A549 (cell line): ENCODE data around the gene CDC37L1. TPM values are rescaled to one million over a fixed set of nuclear protein-coding genes. Genes with fewer than 3 reads are reported as not detected.

ENCODE experiments used
- ATAC-seq, 2 experiments: fragments of 200-7000 bp in 1 of 2; fragments of >200 bp in 1 of 2; cut with Nextera tagmentation in 1 of 2; cut with Tn5 transposase in 1 of 2; 3 replicates each; pipeline versions ENCODE4 v1.8.0 to v1.9.1; 2018 to 2020; ENCODE audit warnings: mild to moderate bottlenecking in 1 of 2, moderate library complexity in 1 of 2
- CTCF ChIA-PET: fragments of 300-600 bp; sonication (Branson Sonifier 250); formaldehyde crosslinking; extraction: SDS; loops from one replicate; lab custom pipeline; 2021; ENCODE audit warnings: antibody characterized with exemption, inconsistent platforms; lab: Yijun Ruan, JAX
- POLR2A ChIA-PET: fragments of 350-600 bp; formaldehyde crosslinking; extraction: SDS; loops from one replicate; lab custom pipeline; 2021; ENCODE audit warnings: antibody characterized with exemption, inconsistent platforms; lab: Yijun Ruan, JAX
- DNase-seq, 2 experiments: peaks; one replicate each; pipeline versions ENCODE4 v3.0.0 to v3.0.0-alpha.2; 2011 to 2016; ENCODE audit warnings: low read depth in 1 of 2, low spot score in 1 of 2
- FAIRE-seq: peaks from 2 replicates; lab custom pipeline; 2011; peaks lifted over from hg19 to GRCh38; lab: Jason Lieb, UNC
- H3K27ac ChIP-seq, 2 experiments: fragments of >200 bp; sonication (Bioruptor Twin); formaldehyde crosslinking; 3 replicates each; pipeline ENCODE4 v1.5.1; 2016 to 2017
- H3K4me1 ChIP-seq: fragments of >200 bp; sonication (Bioruptor Twin); formaldehyde crosslinking; 3 replicates; pipeline ENCODE4 v1.6.1; 2016
- H3K4me2 ChIP-seq: fragments of >200 bp; sonication (Bioruptor Twin); formaldehyde crosslinking; 3 replicates; pipeline ENCODE4 v1.6.1; 2016
- H3K4me3 ChIP-seq: fragments of >200 bp; sonication (Bioruptor Twin); formaldehyde crosslinking; 3 replicates; pipeline ENCODE4 v1.5.1; 2016
- H3K9me3 ChIP-seq: fragments of >200 bp; sonication (Bioruptor Twin); formaldehyde crosslinking; 3 replicates; pipeline ENCODE4 v1.6.1; 2016
- CBX2 ChIP-seq: fragments of 200-600 bp; sonication (generic); IDR thresholded peaks from 2 replicates; pipeline ENCODE4 v1.6.1; 2016; ENCODE audit warnings: low read depth, mild to moderate bottlenecking, borderline replicate concordance
- CEBPB ChIP-seq, 2 experiments: fragments of >200 bp in 1 of 2; sonication (Bioruptor Twin) in 1 of 2; formaldehyde crosslinking in 1 of 2; IDR thresholded peaks; 2 replicates each; pipeline ENCODE4 v1.6.1; 2012 to 2016
- CHD4 ChIP-seq: fragments of 200-600 bp; sonication (generic); IDR thresholded peaks from 2 replicates; pipeline ENCODE4 v1.6.1; 2016; ENCODE audit warnings: antibody characterized with exemption, mild to moderate bottlenecking, borderline replicate concordance
- EHF ChIP-seq: fragments of 250-450 bp; sonication (Bioruptor Pico); IDR thresholded peaks from 2 replicates; pipeline ENCODE4 v1.5.0; 2020; ENCODE audit warnings: mild to moderate bottlenecking
- FOSB ChIP-seq: fragments of 250-450 bp; sonication (Bioruptor Pico); IDR thresholded peaks from 2 replicates; pipeline ENCODE4 v1.5.0; 2020; ENCODE audit warnings: mild to moderate bottlenecking, moderate library complexity
- FOSL2 ChIP-seq, 2 experiments: fragments of 450-650 bp in 1 of 2; fragments of >200 bp in 1 of 2; sonication (Bioruptor Twin) in 1 of 2; formaldehyde crosslinking; IDR thresholded peaks; 2 replicates each; pipeline versions ENCODE4 v1.5.0 to v1.6.1; 2016 to 2020; ENCODE audit warnings: mild to moderate bottlenecking in 1 of 2, moderate library complexity in 1 of 2
- GATA3 ChIP-seq: IDR thresholded peaks from 2 replicates; pipeline ENCODE4 v1.6.1; 2012; ENCODE audit warnings: borderline replicate concordance
- HDAC2 ChIP-seq: fragments of 200-600 bp; sonication (generic); IDR thresholded peaks from 2 replicates; pipeline ENCODE4 v1.6.1; 2016
- HEYL ChIP-seq: fragments of 250-450 bp; sonication (Bioruptor Pico); IDR thresholded peaks from 2 replicates; pipeline ENCODE4 v1.8.0; 2021; ENCODE audit warnings: mild to moderate bottlenecking, moderate library complexity
- HOXB5 ChIP-seq: fragments of 250-450 bp; sonication (Bioruptor Pico); IDR thresholded peaks from 2 replicates; pipeline ENCODE4 v1.5.0; 2020; ENCODE audit warnings: mild to moderate bottlenecking, moderate library complexity
- JUNB ChIP-seq: fragments of >200 bp; sonication (Bioruptor Twin); formaldehyde crosslinking; IDR thresholded peaks from 2 replicates; pipeline ENCODE4 v1.6.1; 2016
- MAZ ChIP-seq: fragments of 150-350 bp; IDR thresholded peaks from 2 replicates; pipeline ENCODE4 v1.6.1; 2014; ENCODE audit warnings: antibody characterized with exemption, low read depth, low read length, borderline replicate concordance
- MYC ChIP-seq: IDR thresholded peaks from 2 replicates; pipeline ENCODE4 v1.6.1; 2012; ENCODE audit warnings: mild to moderate bottlenecking, inconsistent platforms, low read length, improper control_type of control experiment, borderline replicate concordance
- NPAS2 ChIP-seq: fragments of 250-450 bp; sonication (Bioruptor Pico); IDR thresholded peaks from 2 replicates; pipeline ENCODE4 v1.8.0; 2022; ENCODE audit warnings: mild to moderate bottlenecking, moderate library complexity, borderline replicate concordance
- POLR2AphosphoS2 ChIP-seq: conservative IDR thresholded peaks from 2 replicates; pipeline ENCODE4 v1.6.1; 2012; ENCODE audit warnings: low read length, improper control_type of control experiment, inconsistent platforms
- RAD21 ChIP-seq, 2 experiments: fragments of >200 bp in 1 of 2; sonication (Bioruptor Twin) in 1 of 2; formaldehyde crosslinking in 1 of 2; IDR thresholded peaks in 1 of 2; conservative IDR thresholded peaks in 1 of 2; 2 replicates in 1 of 2; 3 replicates in 1 of 2; pipeline ENCODE4 v1.6.1; 2012 to 2018; ENCODE audit warnings: inconsistent platforms in 1 of 2
- RNF2 ChIP-seq: fragments of 200-600 bp; sonication (generic); IDR thresholded peaks from 2 replicates; pipeline ENCODE4 v1.6.1; 2016; ENCODE audit warnings: low read depth, mild to moderate bottlenecking, antibody characterized with exemption, moderate library complexity, borderline replicate concordance
- SREBF2 ChIP-seq: fragments of 450-650 bp; IDR thresholded peaks from 2 replicates; pipeline ENCODE4 v1.6.1; 2014; ENCODE audit warnings: mild to moderate bottlenecking, moderate library complexity
- TFCP2L1 ChIP-seq: fragments of 250-450 bp; sonication (Bioruptor Pico); IDR thresholded peaks from 2 replicates; pipeline ENCODE4 v1.5.0; 2021; ENCODE audit warnings: mild to moderate bottlenecking
- ZC3H11A ChIP-seq: fragments of 450-650 bp; IDR thresholded peaks from 2 replicates; pipeline ENCODE4 v1.6.1; 2014; ENCODE audit warnings: antibody characterized with exemption, mild to moderate bottlenecking
- ZFP36 ChIP-seq: fragments of 450-650 bp; IDR thresholded peaks from 2 replicates; pipeline ENCODE4 v1.6.1; 2014; ENCODE audit warnings: borderline replicate concordance; ENCODE audit not compliant: partially characterized antibody
- WGBS: methylation state at CpG from one replicate; pipeline ENCODE4 v1.1.6; 2017; ENCODE audit errors: missing lambda C conversion rate; 5-methylcytosine and 5-hydroxymethylcytosine counted together
- polyA plus RNA-seq, 4 experiments: library from polyadenylated mRNA; depleted of rRNA in 3 of 4; stranded (reverse); fragments of >200 nt; fragmentation: RNase III in 1 of 4; extraction: RNeasy Plus Mini Kit Qiagen cat#74134 plus additional on column Dnase treatment in 1 of 4; gene quantifications; 2 replicates in 3 of 4; 3 replicates in 1 of 4; pipeline ENCODE4 v1.2.3, GENCODE V29; 2011 to 2017
- TF ChIP-seq, protein P1 (sequence below): fragments of 250-450 bp; sonication (Bioruptor Pico); IDR thresholded peaks from 2 replicates; pipeline ENCODE4 v1.5.0; 2021; ENCODE audit warnings: mild to moderate bottlenecking, moderate library complexity, borderline replicate concordance
- TF ChIP-seq, protein P2 (sequence below): fragments of >200 bp; sonication (Bioruptor Twin); formaldehyde crosslinking; IDR thresholded peaks from 3 replicates; pipeline ENCODE4 v1.6.1; 2016
- TF ChIP-seq, protein P3 (sequence below): IDR thresholded peaks from 2 replicates; pipeline ENCODE4 v1.6.1; 2012
- TF ChIP-seq, protein P4 (sequence below): IDR thresholded peaks from 2 replicates; pipeline ENCODE4 v1.6.1; 2012

CDC37L1 gene
- polyA plus RNA-seq, 2 of the 4 experiments (the other 2 are of a cell fraction), result 9.5 to 16.2 TPM

DNA sequence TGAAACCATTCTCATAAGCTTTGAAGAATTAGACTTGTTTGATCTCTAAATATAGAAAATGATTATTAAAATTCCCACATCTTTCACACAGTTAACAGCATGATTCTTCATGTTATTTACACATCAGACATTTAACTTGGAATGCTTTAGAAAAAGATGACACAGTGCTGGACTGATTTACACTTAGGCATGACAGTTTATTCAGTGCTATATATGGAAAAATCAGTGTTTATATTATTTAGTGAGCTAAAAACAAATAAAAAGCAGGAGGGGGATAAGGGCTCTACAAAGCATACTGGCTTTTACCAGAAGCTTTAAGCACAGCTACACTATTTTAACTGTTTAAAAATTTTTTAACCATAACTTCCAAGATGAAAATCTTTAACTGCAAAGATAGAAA lies 30.0 kb downstream of the CDC37L1 start:
- TF ChIP-seq, protein P1, sequence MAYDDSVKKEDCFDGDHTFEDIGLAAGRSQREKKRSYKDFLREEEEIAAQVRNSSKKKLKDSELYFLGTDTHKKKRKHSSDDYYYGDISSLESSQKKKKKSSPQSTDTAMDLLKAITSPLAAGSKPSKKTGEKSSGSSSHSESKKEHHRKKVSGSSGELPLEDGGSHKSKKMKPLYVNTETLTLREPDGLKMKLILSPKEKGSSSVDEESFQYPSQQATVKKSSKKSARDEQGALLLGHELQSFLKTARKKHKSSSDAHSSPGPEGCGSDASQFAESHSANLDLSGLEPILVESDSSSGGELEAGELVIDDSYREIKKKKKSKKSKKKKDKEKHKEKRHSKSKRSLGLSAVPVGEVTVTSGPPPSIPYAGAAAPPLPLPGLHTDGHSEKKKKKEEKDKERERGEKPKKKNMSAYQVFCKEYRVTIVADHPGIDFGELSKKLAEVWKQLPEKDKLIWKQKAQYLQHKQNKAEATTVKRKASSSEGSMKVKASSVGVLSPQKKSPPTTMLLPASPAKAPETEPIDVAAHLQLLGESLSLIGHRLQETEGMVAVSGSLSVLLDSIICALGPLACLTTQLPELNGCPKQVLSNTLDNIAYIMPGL (CRISPR knock-in tag), result no peak
- TF ChIP-seq POLR2AphosphoS2 (no peak), HDAC2 (no peak), CEBPB (IDR thresholded peaks at IDR 0.05) (no peak), FOSB (no peak), TFCP2L1 (CRISPR knock-in tag) (no peak), EHF (CRISPR knock-in tag) (no peak), RAD21 (conservative IDR thresholded peaks at IDR 0.05 in 1 of 2, IDR thresholded peaks at IDR 0.05 in 1 of 2) (no peak), CBX2 (no peak), FOSL2 (IDR thresholded peaks at IDR 0.05) (no peak), FOSL2 (CRISPR knock-in tag; IDR thresholded peaks at IDR 0.05) (no peak), ZC3H11A (no peak), MAZ (no peak), NPAS2 (CRISPR knock-in tag) (no peak), GATA3 (no peak), SREBF2 (no peak)
- TF ChIP-seq, protein P2, sequence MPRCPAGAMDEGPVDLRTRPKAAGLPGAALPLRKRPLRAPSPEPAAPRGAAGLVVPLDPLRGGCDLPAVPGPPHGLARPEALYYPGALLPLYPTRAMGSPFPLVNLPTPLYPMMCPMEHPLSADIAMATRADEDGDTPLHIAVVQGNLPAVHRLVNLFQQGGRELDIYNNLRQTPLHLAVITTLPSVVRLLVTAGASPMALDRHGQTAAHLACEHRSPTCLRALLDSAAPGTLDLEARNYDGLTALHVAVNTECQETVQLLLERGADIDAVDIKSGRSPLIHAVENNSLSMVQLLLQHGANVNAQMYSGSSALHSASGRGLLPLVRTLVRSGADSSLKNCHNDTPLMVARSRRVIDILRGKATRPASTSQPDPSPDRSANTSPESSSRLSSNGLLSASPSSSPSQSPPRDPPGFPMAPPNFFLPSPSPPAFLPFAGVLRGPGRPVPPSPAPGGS, result no peak
- TF ChIP-seq, protein P3, sequence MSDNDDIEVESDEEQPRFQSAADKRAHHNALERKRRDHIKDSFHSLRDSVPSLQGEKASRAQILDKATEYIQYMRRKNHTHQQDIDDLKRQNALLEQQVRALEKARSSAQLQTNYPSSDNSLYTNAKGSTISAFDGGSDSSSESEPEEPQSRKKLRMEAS, result no peak
- FAIRE-seq, result peak; percentile 36
- no peak overlapping the region for H3K4me3 ChIP-seq
- H3K9me3 ChIP-seq, result no peaks in the 10 kb centered on the region
- ChIA-PET POLR2A (no interaction called here), CTCF (interaction anchor here (1.4 kb wide), 1 partner anchor 25 kb away, joined by 3 read pairs; no protein-coding TSS in a partner anchor)
- no peak overlapping the region for H3K27ac ChIP-seq
- no peaks in the 10 kb centered on the region for H3K4me1 ChIP-seq
- no peak for DNase-seq
- no peak overlapping the region for H3K4me2 ChIP-seq
- no peak for ATAC-seq

DNA sequence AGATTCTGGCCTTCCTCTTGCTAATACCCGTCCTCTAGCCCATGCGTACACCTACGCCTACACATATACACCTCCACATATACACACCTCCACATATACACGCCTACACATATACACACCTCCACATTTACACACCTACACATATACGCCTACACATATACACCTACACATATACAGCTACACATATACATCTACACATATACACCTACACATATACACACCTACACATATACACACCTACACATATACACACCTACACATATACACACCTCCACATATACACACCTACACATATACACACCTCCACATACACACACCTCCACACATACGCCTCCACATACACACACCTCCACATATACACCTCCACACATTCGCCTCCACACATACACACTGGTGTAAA lies 34.5 kb downstream of the CDC37L1 start:
- Histone ChIP-seq H3K9me3 (no peaks in the 10 kb centered on the region), H3K4me2 (no peak overlapping the region), H3K27ac (no peak overlapping the region), H3K4me1 (no peaks in the 10 kb centered on the region), H3K4me3 (no peak overlapping the region)
- ChIA-PET POLR2A (no interaction called here), CTCF (interaction anchor here (1.0 to 2.8 kb wide), 4 partner anchors 11 to 45 kb away, joined by 3 to 7 read pairs (median 3); no protein-coding TSS in a partner anchor)
- TF ChIP-seq TFCP2L1 (CRISPR knock-in tag) (no peak), ZFP36 (no peak), FOSB (no peak), HOXB5 (CRISPR knock-in tag) (no peak), HDAC2 (no peak), ZC3H11A (no peak), CHD4 (no peak), JUNB (no peak), RNF2 (no peak), MYC (no peak), HEYL (CRISPR knock-in tag) (no peak)
- TF ChIP-seq, protein P1 (CRISPR knock-in tag), result no peak
- TF ChIP-seq, protein P4, sequence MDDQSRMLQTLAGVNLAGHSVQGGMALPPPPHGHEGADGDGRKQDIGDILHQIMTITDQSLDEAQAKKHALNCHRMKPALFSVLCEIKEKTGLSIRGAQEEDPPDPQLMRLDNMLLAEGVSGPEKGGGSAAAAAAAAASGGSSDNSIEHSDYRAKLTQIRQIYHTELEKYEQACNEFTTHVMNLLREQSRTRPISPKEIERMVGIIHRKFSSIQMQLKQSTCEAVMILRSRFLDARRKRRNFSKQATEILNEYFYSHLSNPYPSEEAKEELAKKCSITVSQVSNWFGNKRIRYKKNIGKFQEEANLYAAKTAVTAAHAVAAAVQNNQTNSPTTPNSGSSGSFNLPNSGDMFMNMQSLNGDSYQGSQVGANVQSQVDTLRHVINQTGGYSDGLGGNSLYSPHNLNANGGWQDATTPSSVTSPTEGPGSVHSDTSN, result no peak
- 69% methylated on average over 7 of the region's 7 CpGs for WGBS
- DNase-seq (no peak), FAIRE-seq (peak; percentile 92), ATAC-seq (peak in 1 of 2 experiments; percentile 64; a peak in 2 of 6 replicates)
